ENCODE measurements around the gene GM2A. TPM values are rescaled to one million over a fixed set of nuclear protein-coding genes. Genes with fewer than 3 reads are reported as not detected.
"Not testable (repeated sequence)": the region's sequence is repeated elsewhere in the genome, so short reads cannot be mapped to it uniquely, and the experiment has no call there.

The GM2A gene
- polyA plus RNA-seq, 1 donor from 2014 or later: 0.40 TPM

DNA sequence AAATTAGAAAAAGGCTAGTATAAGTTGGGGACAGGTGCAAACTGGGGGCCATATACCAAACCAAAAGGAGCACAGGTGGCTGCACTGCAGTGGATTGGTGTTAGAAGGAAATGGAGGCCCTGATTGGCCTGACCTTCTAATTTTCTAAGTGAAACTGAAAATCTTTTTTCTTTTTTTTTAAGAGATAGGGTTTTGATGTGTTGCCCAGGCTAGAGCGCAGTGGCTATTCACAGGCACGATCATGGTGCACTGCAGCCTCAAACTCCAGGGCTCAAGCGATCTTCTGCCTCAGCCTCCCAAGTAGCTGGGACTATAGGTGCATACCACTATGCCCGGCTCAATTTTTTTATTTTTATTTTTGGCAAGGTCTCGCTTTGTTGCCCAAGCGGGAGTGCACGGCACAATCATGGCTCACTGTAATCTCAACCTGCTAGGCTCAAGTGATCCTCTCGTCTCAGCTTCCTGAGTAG lies 19.3 kb upstream of the GM2A start:
- H3K9me2 ChIP-seq (ENCODE audit: insufficient read depth, low read length): no peaks in the 10 kb centered on the region
- H3K4me2 ChIP-seq (ENCODE audit: low read length): no peak overlapping the region
- H3K27me3 ChIP-seq (ENCODE audit: insufficient read depth, low read depth, low read length): no peaks in the 10 kb centered on the region
- TF ChIP-seq, protein P1, sequence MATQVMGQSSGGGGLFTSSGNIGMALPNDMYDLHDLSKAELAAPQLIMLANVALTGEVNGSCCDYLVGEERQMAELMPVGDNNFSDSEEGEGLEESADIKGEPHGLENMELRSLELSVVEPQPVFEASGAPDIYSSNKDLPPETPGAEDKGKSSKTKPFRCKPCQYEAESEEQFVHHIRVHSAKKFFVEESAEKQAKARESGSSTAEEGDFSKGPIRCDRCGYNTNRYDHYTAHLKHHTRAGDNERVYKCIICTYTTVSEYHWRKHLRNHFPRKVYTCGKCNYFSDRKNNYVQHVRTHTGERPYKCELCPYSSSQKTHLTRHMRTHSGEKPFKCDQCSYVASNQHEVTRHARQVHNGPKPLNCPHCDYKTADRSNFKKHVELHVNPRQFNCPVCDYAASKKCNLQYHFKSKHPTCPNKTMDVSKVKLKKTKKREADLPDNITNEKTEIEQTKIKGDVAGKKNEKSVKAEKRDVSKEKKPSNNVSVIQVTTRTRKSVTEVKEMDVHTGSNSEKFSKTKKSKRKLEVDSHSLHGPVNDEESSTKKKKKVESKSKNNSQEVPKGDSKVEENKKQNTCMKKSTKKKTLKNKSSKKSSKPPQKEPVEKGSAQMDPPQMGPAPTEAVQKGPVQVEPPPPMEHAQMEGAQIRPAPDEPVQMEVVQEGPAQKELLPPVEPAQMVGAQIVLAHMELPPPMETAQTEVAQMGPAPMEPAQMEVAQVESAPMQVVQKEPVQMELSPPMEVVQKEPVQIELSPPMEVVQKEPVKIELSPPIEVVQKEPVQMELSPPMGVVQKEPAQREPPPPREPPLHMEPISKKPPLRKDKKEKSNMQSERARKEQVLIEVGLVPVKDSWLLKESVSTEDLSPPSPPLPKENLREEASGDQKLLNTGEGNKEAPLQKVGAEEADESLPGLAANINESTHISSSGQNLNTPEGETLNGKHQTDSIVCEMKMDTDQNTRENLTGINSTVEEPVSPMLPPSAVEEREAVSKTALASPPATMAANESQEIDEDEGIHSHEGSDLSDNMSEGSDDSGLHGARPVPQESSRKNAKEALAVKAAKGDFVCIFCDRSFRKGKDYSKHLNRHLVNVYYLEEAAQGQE (IDR thresholded peaks at IDR 0.05; ENCODE audit: borderline replicate concordance): no peak
- TF ChIP-seq EP300 (conservative IDR thresholded peaks at IDR 0.05; ENCODE audit: poor library complexity, severe bottlenecking) (no peak), EZH2 (IDR thresholded peaks at IDR 0.05; ENCODE audit: borderline replicate concordance, insufficient read depth, low read length, poor library complexity, severe bottlenecking) (no peak), RAD21 (conservative IDR thresholded peaks at IDR 0.05) (no peak), CTCF (IDR thresholded peaks at IDR 0.05; ENCODE audit: poor library complexity, severe bottlenecking) (no peak)
- no peak overlapping the region for H3K27ac ChIP-seq (ENCODE audit: low read length)
- no peak overlapping the region for H3K4me3 ChIP-seq (ENCODE audit: low read length)
- no peak overlapping the region for H3K9ac ChIP-seq (ENCODE audit: low read length)
- no peaks in the 10 kb centered on the region for H3F3A ChIP-seq (ENCODE audit: insufficient read depth, low read length, poor library complexity, severe bottlenecking)
- no peaks in the 10 kb centered on the region for H4K20me1 ChIP-seq (ENCODE audit: insufficient read depth)
- no peaks in the 10 kb centered on the region for H3K9me3 ChIP-seq (ENCODE audit: low read length)
- no peaks in the 10 kb centered on the region for H3K79me2 ChIP-seq (replicated peaks; ENCODE audit: insufficient read depth, low read length)
- H2AFZ ChIP-seq (ENCODE audit: low read depth, low read length): no peak overlapping the region
- H3K36me3 ChIP-seq (ENCODE audit: insufficient read depth, low read length): no peaks in the 10 kb centered on the region

DNA sequence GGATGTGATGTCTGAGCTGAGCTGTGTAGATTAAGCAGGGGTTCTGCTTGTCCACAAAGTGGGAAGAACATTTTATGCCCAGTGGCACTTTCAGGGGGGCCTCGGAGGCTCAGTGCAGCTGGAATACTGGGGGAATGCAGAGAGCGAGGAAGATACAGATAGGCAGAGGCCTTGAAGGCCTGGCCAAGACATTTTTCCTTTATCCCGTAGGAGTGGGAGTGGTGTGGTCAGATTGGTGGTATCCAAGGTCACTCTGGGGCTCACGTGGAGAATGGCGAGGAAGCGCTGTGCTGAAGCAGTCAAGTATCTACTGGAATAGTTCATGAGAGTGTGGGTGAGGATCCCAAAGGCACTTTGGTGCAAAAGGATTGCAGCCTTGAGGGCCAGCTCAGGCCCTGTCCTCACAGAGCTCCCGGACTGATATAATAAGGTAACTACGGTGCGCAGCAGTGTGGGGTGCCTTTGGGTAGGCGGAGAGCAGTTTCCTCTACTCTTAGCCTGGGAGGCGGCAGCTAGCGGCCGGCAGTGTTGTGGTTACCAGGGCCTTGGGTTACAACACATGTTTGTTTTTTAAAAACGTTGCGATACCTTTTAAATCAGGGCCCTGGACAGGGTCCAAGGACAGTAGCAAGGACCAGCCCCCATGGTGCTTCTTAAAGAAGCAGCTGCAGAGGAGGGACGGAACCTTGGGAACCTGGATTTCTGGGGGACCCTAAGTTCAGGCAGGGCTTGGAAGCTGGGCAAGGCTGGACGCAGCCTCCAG lies 18.3 kb upstream of the GM2A start:
- no peak for TF ChIP-seq EP300 (conservative IDR thresholded peaks at IDR 0.05; ENCODE audit: poor library complexity, severe bottlenecking)
- no peak for TF ChIP-seq CTCF (IDR thresholded peaks at IDR 0.05; ENCODE audit: poor library complexity, severe bottlenecking)
- TF ChIP-seq SMC3 (conservative IDR thresholded peaks at IDR 0.05; ENCODE audit: poor library complexity): no peak
- no peak overlapping the region for H2AFZ ChIP-seq (ENCODE audit: low read depth, low read length)
- no peaks in the 10 kb centered on the region for H3K27me3 ChIP-seq (ENCODE audit: insufficient read depth, low read depth, low read length)
- H3K4me3 ChIP-seq (ENCODE audit: low read length): no peak overlapping the region
- H3K79me2 ChIP-seq (replicated peaks; ENCODE audit: insufficient read depth, low read length): no peaks in the 10 kb centered on the region
- no peak overlapping the region for H3K4me2 ChIP-seq (ENCODE audit: low read length)
- H3K9ac ChIP-seq (ENCODE audit: low read length): no peak overlapping the region
- no peak overlapping the region for H3K27ac ChIP-seq (ENCODE audit: low read length)
- H3K9me2 ChIP-seq (ENCODE audit: insufficient read depth, low read length): no peaks in the 10 kb centered on the region
- H4K20me1 ChIP-seq (ENCODE audit: insufficient read depth): no peaks in the 10 kb centered on the region
- no peaks in the 10 kb centered on the region for H3F3A ChIP-seq (ENCODE audit: insufficient read depth, low read length, poor library complexity, severe bottlenecking)
- H3K9me3 ChIP-seq (ENCODE audit: low read length): no peaks in the 10 kb centered on the region
- H3K36me3 ChIP-seq (ENCODE audit: insufficient read depth, low read length): no peaks in the 10 kb centered on the region

DNA sequence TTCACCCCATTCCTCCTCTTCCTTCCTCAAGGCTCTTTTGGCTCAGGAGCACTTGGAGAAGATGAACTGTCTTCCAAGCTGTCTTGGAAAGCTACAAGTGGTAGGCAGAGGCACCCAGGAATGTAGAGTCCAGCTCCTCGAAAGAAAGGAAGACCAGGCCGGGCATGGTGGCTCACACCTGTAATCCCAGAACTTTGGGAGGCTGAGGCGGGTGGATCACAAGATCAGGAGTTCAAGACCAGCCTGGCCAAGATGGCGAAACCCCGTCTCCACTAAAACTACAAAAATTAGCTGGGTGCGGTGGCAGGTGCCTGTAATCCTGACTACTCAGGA lies 17.8 kb upstream of the GM2A start:
- H3F3A ChIP-seq (ENCODE audit: insufficient read depth, low read length, poor library complexity, severe bottlenecking): not testable (repeated sequence)

More for the DNA sequence above, 17.8 kb upstream of the GM2A start:
- not testable (repeated sequence) for H4K20me1 ChIP-seq (ENCODE audit: insufficient read depth); H3K27me3 ChIP-seq (ENCODE audit: insufficient read depth, low read depth, low read length); H3K27ac ChIP-seq (ENCODE audit: low read length); H3K9ac ChIP-seq (ENCODE audit: low read length); H3K36me3 ChIP-seq (ENCODE audit: insufficient read depth, low read length); H3K4me2 ChIP-seq (ENCODE audit: low read length); H3K79me2 ChIP-seq (replicated peaks; ENCODE audit: insufficient read depth, low read length); H3K9me2 ChIP-seq (ENCODE audit: insufficient read depth, low read length); H3K4me3 ChIP-seq (ENCODE audit: low read length); H2AFZ ChIP-seq (ENCODE audit: low read depth, low read length); H3K9me3 ChIP-seq (ENCODE audit: low read length)
